GM12878 (cell line): ENCODE measurements around the gene ST3GAL5. TPM values are rescaled to one million over a fixed set of nuclear protein-coding genes. Genes with fewer than 3 reads are reported as not detected.

ENCODE experiments used
- ATAC-seq: fragments of 200-7000 bp; cut with Tn5 transposase; 3 replicates; pipeline ENCODE4 v1.9.1; 2020; ENCODE audit warnings: mild to moderate bottlenecking, moderate library complexity
- BruUV-seq: library from RNA; stranded (reverse); fragments of 400-500 nt; replicated peaks from 2 replicates; lab custom pipeline; 2021; lab: Mats Ljungman, UMichigan
- CTCF ChIA-PET: fragments of 300-600 bp; sonication (Branson Sonifier 250); formaldehyde crosslinking; extraction: SDS; loops from one replicate; lab custom pipeline; 2021; ENCODE audit warnings: inconsistent platforms; lab: Yijun Ruan, JAX
- POLR2A ChIA-PET: fragments of 350-600 bp; formaldehyde crosslinking; extraction: SDS; loops from one replicate; lab custom pipeline; 2021; ENCODE audit warnings: inconsistent platforms; lab: Charles Lee
- RAD21 ChIA-PET: fragments of 300-600 bp; sonication (Branson Sonifier 250); formaldehyde crosslinking; loops from one replicate; lab custom pipeline; 2023; ENCODE audit warnings: antibody characterized with exemption; ENCODE audit not compliant: unreplicated experiment; lab: Charles Lee
- SMC1A ChIA-PET: fragments of 300-600 bp; sonication (Branson Sonifier 250); formaldehyde crosslinking; loops from one replicate; lab custom pipeline; 2023; ENCODE audit not compliant: unreplicated experiment, uncharacterized antibody; lab: Charles Lee
- DNase-seq: peaks from one replicate; pipeline ENCODE4 v3.0.0-alpha.2; 2011; ENCODE audit warnings: low read depth, low spot score
- FAIRE-seq: peaks from 3 replicates; lab custom pipeline; 2011; peaks lifted over from hg19 to GRCh38; lab: Jason Lieb, UNC
- H2AFZ ChIP-seq: 2 replicates; pipeline ENCODE4 v1.6.0; 2011; ENCODE audit warnings: low read depth, low read length, control low read depth; ENCODE audit not compliant: control insufficient read depth
- H3K27ac ChIP-seq: 2 replicates; pipeline ENCODE4 v1.5.1; 2011; ENCODE audit warnings: control low read depth; ENCODE audit not compliant: control insufficient read depth, insufficient read depth
- H3K27me3 ChIP-seq, 2 experiments: replicated peaks in 1 of 2; 2 replicates each; pipeline versions ENCODE4 v1.6.0 to v1.6.1; 2011; ENCODE audit warnings: low read length in 1 of 2; ENCODE audit not compliant: control insufficient read depth in 2 of 2, insufficient read depth in 2 of 2
- H3K36me3 ChIP-seq, 2 experiments: 2 replicates each; pipeline ENCODE4 v1.5.1; 2011; ENCODE audit warnings: low read length in 1 of 2; ENCODE audit not compliant: control insufficient read depth in 2 of 2, insufficient read depth in 2 of 2
- H3K4me1 ChIP-seq: 2 replicates; pipeline ENCODE4 v1.6.1; 2011; ENCODE audit warnings: mild to moderate bottlenecking, low read length, moderate library complexity, mixed read lengths; ENCODE audit not compliant: control insufficient read depth, insufficient read depth
- H3K4me2 ChIP-seq: 2 replicates; pipeline ENCODE4 v1.6.0; 2011; ENCODE audit warnings: control low read depth; ENCODE audit not compliant: control insufficient read depth, insufficient read depth
- H3K4me3 ChIP-seq: fragments of 200-600 bp; sonication (generic); 2 replicates; pipeline ENCODE4 v1.5.1; 2016
- H3K79me2 ChIP-seq: 2 replicates; pipeline ENCODE4 v1.6.0; 2011; ENCODE audit warnings: low read length; ENCODE audit not compliant: control insufficient read depth, insufficient read depth
- H3K9ac ChIP-seq: 2 replicates; pipeline ENCODE4 v1.8.0; 2011; ENCODE audit warnings: low read length, control low read depth, mixed read lengths; ENCODE audit not compliant: control insufficient read depth, insufficient read depth
- H3K9me3 ChIP-seq: replicated peaks from 3 replicates; pipeline ENCODE4 v1.5.1; 2011; ENCODE audit warnings: mild to moderate bottlenecking, low read length; ENCODE audit not compliant: control insufficient read depth, insufficient read depth
- H4K20me1 ChIP-seq: 2 replicates; pipeline ENCODE4 v1.6.0; 2011; ENCODE audit not compliant: control insufficient read depth, insufficient read depth
- ATF7 ChIP-seq: fragments of 450-650 bp; IDR thresholded peaks from 2 replicates; pipeline ENCODE4 v1.6.1; 2016; ENCODE audit warnings: low read depth, mild to moderate bottlenecking
- MEF2A ChIP-seq: IDR thresholded peaks from 2 replicates; pipeline ENCODE4 v1.6.1; 2011; ENCODE audit warnings: low read depth, mild to moderate bottlenecking, low read length, moderate library complexity; ENCODE audit not compliant: insufficient read depth
- MEF2B ChIP-seq: fragments of 450-650 bp; IDR thresholded peaks from 2 replicates; pipeline ENCODE4 v1.6.1; 2018; ENCODE audit warnings: mild to moderate bottlenecking, moderate library complexity; ENCODE audit not compliant: partially characterized antibody, poor library complexity, severe bottlenecking
- TBL1XR1 ChIP-seq: IDR thresholded peaks from 2 replicates; pipeline ENCODE4 v1.6.1; 2012; ENCODE audit warnings: low read depth, low read length, improper control_type of control experiment
- WGBS: methylation state at CpG from one replicate; pipeline ENCODE4 v1.1.6; 2016; ENCODE audit warnings: low lambda C conversion rate; ENCODE audit not compliant: insufficient replicate concordance, insufficient coverage; ENCODE audit errors: missing lambda C conversion rate; 5-methylcytosine and 5-hydroxymethylcytosine counted together
- in situ Hi-C: fragments of 300-500 bp; cut with MboI; formaldehyde crosslinking; loops from 9 replicates; pipeline ENCODE4 v1.14.3; 2018; ENCODE audit warnings: mixed read lengths
- intact Hi-C: fragments of 100-400 bp; cut with micrococcal nuclease; formaldehyde crosslinking; loops from one replicate; pipeline ENCODE4 v1.14.2; 2022; ENCODE audit not compliant: unreplicated experiment
- polyA plus RNA-seq, 11 experiments: library from polyadenylated mRNA; depleted of rRNA in 4 of 11; unstranded in 6 of 11; stranded (reverse) in 5 of 11; fragments of >200 nt; fragmentation: Nextera tagmentation in 4 of 11; fragmentation: Illumina TruSeq in 1 of 11; extraction: Ambion mirVana in 4 of 11; extraction: Trizol in 1 of 11; gene quantifications; 1 replicate in 1 of 11; 2 replicates in 10 of 11; pipeline versions ENCODE4 v1.2.1 to v1.2.3, GENCODE V29; 2011 to 2016; ENCODE audit warnings: inconsistent platforms in 2 of 11, missing spikeins in 2 of 11, low read depth in 1 of 11
- total RNA-seq, 4 experiments: library from RNA; depleted of rRNA in 3 of 4; stranded (reverse); fragments of >200 nt in 3 of 4; fragmentation: Illumina TruSeq in 1 of 4; extraction: Trizol in 1 of 4; gene quantifications; 2 replicates each; pipeline versions ENCODE4 v1.2.1 to v1.2.3, GENCODE V29; 2013 to 2021

The ST3GAL5 gene
- total and polyA plus RNA-seq, 10 of the 15 experiments (the other 5 are each of a cell fraction or from before 2014, with no cell fraction given) = 5.2 to 60.9 (median 10.2) TPM

DNA sequence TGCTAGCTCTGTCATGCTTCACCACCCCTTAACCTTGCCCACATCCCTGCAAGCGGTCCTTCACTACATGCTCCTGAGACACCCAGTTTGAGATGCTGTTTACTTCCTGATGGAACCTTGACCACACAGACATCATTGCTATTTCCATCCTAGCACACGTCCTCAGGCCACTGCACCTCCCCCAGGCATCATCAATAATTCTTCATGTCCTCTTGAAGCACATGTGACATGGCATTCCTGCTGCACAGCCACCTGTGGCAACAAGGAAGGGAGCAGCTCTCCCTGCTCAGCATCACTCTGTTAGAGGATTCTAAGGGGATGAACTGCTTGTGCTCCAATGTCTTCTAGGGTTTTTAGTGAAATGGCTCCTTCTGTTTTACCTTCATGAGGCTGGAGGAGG lies 26.1 kb upstream of the ST3GAL5 start:
- no peak for DNase-seq
- ChIA-PET POLR2A (no interaction called here), RAD21 (interaction anchor here (1.3 kb wide), 1 partner anchor 165 kb away, joined by 5 read pairs; no protein-coding TSS in a partner anchor), SMC1A (interaction anchor here (1.0 to 2.0 kb wide), 3 partner anchors 120 to 375 kb away, joined by 3 to 5 read pairs (median 3); no protein-coding TSS in a partner anchor), CTCF (interaction anchor here (1.4 kb wide), 1 partner anchor 11 kb away, joined by 3 read pairs; no protein-coding TSS in a partner anchor)
- Histone ChIP-seq H3K27ac (no peak overlapping the region), H4K20me1 (no peaks in the 10 kb centered on the region), H2AFZ (no peak overlapping the region), H3K27me3 (no peaks in the 10 kb centered on the region), H3K4me2 (no peak overlapping the region), H3K4me1 (no peaks in the 10 kb centered on the region), H3K9me3 (no peaks in the 10 kb centered on the region), H3K36me3 (no peaks in the 10 kb centered on the region), H3K79me2 (no peaks in the 10 kb centered on the region), H3K9ac (no peak overlapping the region), H3K4me3 (no peak overlapping the region)
- 3% methylated on average over 2 of the region's 2 CpGs for WGBS
- no peak for TF ChIP-seq TBL1XR1
- in situ Hi-C loops (no loop called here), intact Hi-C loops (no loop called here)
- BruUV-seq = no TSS peak
- ATAC-seq = 0 out of 3 replicates have a peak, but pooled peaks have one; percentile 36
- FAIRE-seq = no peak

DNA sequence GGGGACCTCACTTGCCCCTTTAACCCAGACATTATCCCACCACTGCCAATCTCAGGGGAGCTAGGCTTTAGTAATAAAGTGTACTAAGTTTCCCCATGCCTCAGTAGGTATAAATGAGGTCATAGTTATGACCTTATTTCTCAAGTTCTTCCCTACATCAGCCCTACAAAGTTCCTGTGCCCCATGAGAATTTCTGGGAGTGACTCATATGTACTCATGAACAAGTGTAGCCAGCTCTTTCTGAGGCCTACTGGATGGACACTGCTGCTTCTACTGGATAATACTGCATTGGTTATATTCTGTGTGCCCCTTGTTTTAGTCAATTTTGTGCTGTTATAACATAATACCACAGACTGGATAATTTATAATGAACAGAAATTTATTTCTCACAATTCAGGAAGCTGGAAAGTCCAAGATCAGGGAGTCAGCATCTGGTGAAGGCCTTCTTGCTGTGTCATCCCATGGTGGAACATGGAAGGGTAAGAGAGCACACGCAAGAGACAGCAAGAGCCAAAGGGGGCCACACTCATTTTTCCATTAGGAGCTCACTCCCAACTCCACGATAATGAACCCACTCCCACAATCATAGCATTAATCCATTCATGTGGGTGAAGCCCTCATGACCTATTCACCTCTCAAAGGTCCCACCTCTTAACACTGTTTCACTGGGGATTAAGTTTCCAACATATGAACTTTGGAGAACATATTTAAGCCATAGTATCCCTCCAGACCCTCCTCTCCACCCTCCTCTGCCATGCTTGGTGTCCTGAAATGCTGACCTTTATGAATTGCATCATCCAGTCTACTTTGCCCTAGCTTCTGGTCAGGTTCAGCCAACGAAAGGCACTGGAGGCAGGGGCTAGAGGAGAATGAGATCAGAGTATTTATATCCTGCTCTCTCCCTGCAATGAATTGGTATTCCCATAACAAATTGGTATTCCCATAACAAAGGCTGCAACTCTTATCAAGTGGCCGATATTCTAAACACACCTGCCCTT lies 25.4 kb upstream of the ST3GAL5 start:
- H2AFZ ChIP-seq = no peak overlapping the region
- H3K36me3 ChIP-seq = no peaks in the 10 kb centered on the region
- H3K79me2 ChIP-seq = no peaks in the 10 kb centered on the region
- CTCF ChIA-PET = interaction anchor here (0.8 to 1.4 kb wide), 2 partner anchors 10 to 82 kb away, joined by 3 read pairs; no protein-coding TSS in a partner anchor
- H4K20me1 ChIP-seq = no peaks in the 10 kb centered on the region
- in situ Hi-C loops (no loop called here), intact Hi-C loops (no loop called here)
- H3K4me3 ChIP-seq = no peak overlapping the region
- no peaks in the 10 kb centered on the region for H3K27me3 ChIP-seq
- H3K9ac ChIP-seq = no peak overlapping the region
- no peak for FAIRE-seq
- H3K9me3 ChIP-seq = no peaks in the 10 kb centered on the region
- SMC1A ChIA-PET = interaction anchor here (0.9 to 3.4 kb wide), 7 partner anchors 7 to 374 kb away, joined by 3 to 20 read pairs (median 3); no protein-coding TSS in a partner anchor
- 22% methylated on average over 4 of the region's 4 CpGs for WGBS
- H3K4me2 ChIP-seq = no peak overlapping the region
- H3K4me1 ChIP-seq = no peaks in the 10 kb centered on the region
- BruUV-seq = no TSS peak
- RAD21 ChIA-PET = interaction anchor here (1.3 to 3.9 kb wide), 2 partner anchors 80 to 166 kb away, joined by 5 to 12 read pairs; no protein-coding TSS in a partner anchor
- TF ChIP-seq MEF2B = peak; percentile 40
- TF ChIP-seq MEF2A = no peak
- TF ChIP-seq ATF7 = peak; percentile 31; the same call in 1 of the 2 replicates
- peak; percentile 36 for ATAC-seq
- POLR2A ChIA-PET = interaction anchor here (0.6 to 0.9 kb wide), 4 partner anchors 15 to 215 kb away, joined by 3 to 8 read pairs (median 5); no protein-coding TSS in a partner anchor
- no peak overlapping the region for H3K27ac ChIP-seq
- DNase-seq = no peak
